Immature natural killer cell (primary cell): ENCODE measurements around the gene OR51B2. TPM values are rescaled to one million over a fixed set of nuclear protein-coding genes. Genes with fewer than 3 reads are reported as not detected.
"Not testable (repeated sequence)": the region's sequence is repeated elsewhere in the genome, so short reads cannot be mapped to it uniquely, and the experiment has no call there.

ENCODE experiments used
- DNase-seq, 3 donors: peaks; one replicate each; pipeline ENCODE4 v3.0.0; 2022; ENCODE audit warnings: mixed read lengths in 1 of 3
- H3K27ac Mint-ChIP-seq, 6 donors: one replicate each; pipeline ENCODE4 v1.8.0; 2020; ENCODE audit warnings: mixed read lengths in 6 of 6, mild to moderate bottlenecking in 5 of 6, inconsistent platforms in 4 of 6, moderate library complexity in 3 of 6
- H3K27me3 Mint-ChIP-seq, 3 donors: one replicate each; pipeline ENCODE4 v1.8.0; 2020 to 2021; ENCODE audit warnings: low read depth in 3 of 3, mild to moderate bottlenecking in 3 of 3, mixed read lengths in 3 of 3, moderate library complexity in 3 of 3, inconsistent platforms in 1 of 3
- H3K36me3 Mint-ChIP-seq, 3 donors: one replicate each; pipeline ENCODE4 v1.8.0; 2020; ENCODE audit warnings: mixed read lengths in 3 of 3, inconsistent platforms in 2 of 3, mild to moderate bottlenecking in 2 of 3
- H3K4me1 Mint-ChIP-seq, 2 donors: one replicate each; pipeline ENCODE4 v1.8.0; 2020; ENCODE audit warnings: inconsistent platforms in 2 of 2, mild to moderate bottlenecking in 2 of 2, mixed read lengths in 2 of 2, moderate library complexity in 1 of 2
- H3K4me3 Mint-ChIP-seq, 5 donors: one replicate each; pipeline ENCODE4 v1.8.0; 2020; ENCODE audit warnings: mild to moderate bottlenecking in 5 of 5, mixed read lengths in 5 of 5, inconsistent platforms in 3 of 5, moderate library complexity in 3 of 5
- H3K9me3 Mint-ChIP-seq, 6 donors: one replicate each; pipeline ENCODE4 v1.8.0; 2020; ENCODE audit warnings: mild to moderate bottlenecking in 6 of 6, mixed read lengths in 6 of 6, inconsistent platforms in 4 of 6, moderate library complexity in 3 of 6
- polyA plus RNA-seq, 3 donors: library from polyadenylated mRNA; unstranded; fragments of 300-500 nt; fragmentation: Illumina TruSeq; gene quantifications; one replicate each; pipeline ENCODE4 v1.2.3, GENCODE V29; 2021

The OR51B2 gene
- polyA plus RNA-seq = not detected

- H3K27ac Mint-ChIP-seq = no peak within 1 kb of the TSS
- no peaks in the 10 kb centered on the region for H3K27me3 Mint-ChIP-seq
- no peaks in the 10 kb centered on the region for H3K4me1 Mint-ChIP-seq
- peaks cover 0 to 3% (median 0%) of the 10 kb centered on the region in 6 donors for H3K9me3 Mint-ChIP-seq
- DNase-seq = no peak
- no peaks in the 10 kb centered on the region for H3K36me3 Mint-ChIP-seq
- no peak within 1 kb of the TSS for H3K4me3 Mint-ChIP-seq
These were observed at the start of gene OR51B2 for GRCh38 chr11:5324197-5324596. Gene OR51B2, minus strand, starts transcription at chr11:5324297. Its CDS starts 0 bp downstream, at chr11:5324297.

- peaks cover 0 to 5% (median 3%) of the 10 kb centered on the region in 3 donors for H3K27me3 Mint-ChIP-seq
- peaks cover 0 to 2% (median 0%) of the 10 kb centered on the region in 6 donors for H3K9me3 Mint-ChIP-seq
- DNase-seq = no peak
- no peak overlapping the region for H3K4me3 Mint-ChIP-seq
- H3K4me1 Mint-ChIP-seq = no peaks in the 10 kb centered on the region
- H3K27ac Mint-ChIP-seq = no peak overlapping the region
- H3K36me3 Mint-ChIP-seq = no peaks in the 10 kb centered on the region
These were observed 45.7 kb upstream of the OR51B2 start for GRCh38 chr11:5369789-5370188.

- Mint-ChIP-seq H3K4me3 (no peak overlapping the region), H3K4me1 (no peaks in the 10 kb centered on the region), H3K36me3 (no peaks in the 10 kb centered on the region), H3K9me3 (peaks cover 0 to 2% (median 0%) of the 10 kb centered on the region in 6 donors), H3K27me3 (peaks cover 0 to 6% (median 5%) of the 10 kb centered on the region in 3 donors), H3K27ac (no peak overlapping the region)
- DNase-seq = no peak
These were observed 44.5 kb upstream of the OR51B2 start for GRCh38 chr11:5368502-5369043.

DNA sequence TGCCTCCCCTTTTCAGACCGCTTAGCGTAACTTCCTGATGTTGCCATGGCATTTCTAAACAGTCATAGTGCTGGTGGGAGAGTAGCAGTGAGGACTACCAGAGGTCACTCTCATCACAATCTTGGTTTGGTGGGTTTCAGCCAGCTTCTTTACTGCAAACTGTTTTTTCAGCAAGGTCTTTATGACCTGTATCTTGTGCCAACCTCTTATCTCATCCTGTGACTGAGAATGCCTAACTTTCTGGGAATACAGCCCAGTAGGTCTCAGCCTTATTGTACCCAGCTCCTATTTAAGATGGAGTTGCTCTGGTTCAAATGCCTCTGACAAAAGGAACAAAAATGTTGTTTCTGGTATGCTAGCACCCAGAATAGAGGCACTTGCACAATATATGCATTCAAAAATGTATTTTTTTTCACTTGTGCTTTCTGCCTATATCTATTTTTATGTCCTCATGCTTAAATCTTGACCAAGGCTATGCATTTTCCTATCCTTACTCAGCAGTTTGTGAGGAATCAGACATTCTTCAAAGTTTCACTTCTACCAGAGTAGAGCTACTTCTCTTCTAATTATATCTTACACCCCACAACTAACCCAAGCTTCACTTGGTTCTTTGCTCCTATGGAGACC is 43.5 kb upstream of the OR51B2 start:
- DNase-seq = no peak
- no peak overlapping the region for H3K4me3 Mint-ChIP-seq
- H3K27ac Mint-ChIP-seq = no peak overlapping the region
- H3K9me3 Mint-ChIP-seq = peaks cover 0 to 2% (median under 1%) of the 10 kb centered on the region in 6 donors
- peaks cover 0 to 6% (median 3%) of the 10 kb centered on the region in 3 donors for H3K27me3 Mint-ChIP-seq
- no peaks in the 10 kb centered on the region for H3K4me1 Mint-ChIP-seq
- H3K36me3 Mint-ChIP-seq = no peaks in the 10 kb centered on the region

- Mint-ChIP-seq H3K4me3 (no peak overlapping the region), H3K9me3 (peaks cover 0 to 2% (median under 1%) of the 10 kb centered on the region in 6 donors)
These were observed 42.8 kb upstream of the OR51B2 start for GRCh38 chr11:5366856-5367255.

GRCh38 chr11:5366365-5366764 is 42.3 kb upstream of the OR51B2 start:
- H3K36me3 Mint-ChIP-seq, H3K27me3 Mint-ChIP-seq, DNase-seq, H3K9me3 Mint-ChIP-seq, H3K4me1 Mint-ChIP-seq, H3K4me3 Mint-ChIP-seq, H3K27ac Mint-ChIP-seq: not testable (repeated sequence)

More at GRCh38 chr11:5366856-5367255, 42.8 kb upstream of the OR51B2 start:
- no peak for DNase-seq
- Mint-ChIP-seq H3K27me3 (peaks cover 0 to 6% (median 3%) of the 10 kb centered on the region in 3 donors), H3K36me3 (no peaks in the 10 kb centered on the region), H3K4me1 (no peaks in the 10 kb centered on the region), H3K27ac (no peak overlapping the region)

DNA sequence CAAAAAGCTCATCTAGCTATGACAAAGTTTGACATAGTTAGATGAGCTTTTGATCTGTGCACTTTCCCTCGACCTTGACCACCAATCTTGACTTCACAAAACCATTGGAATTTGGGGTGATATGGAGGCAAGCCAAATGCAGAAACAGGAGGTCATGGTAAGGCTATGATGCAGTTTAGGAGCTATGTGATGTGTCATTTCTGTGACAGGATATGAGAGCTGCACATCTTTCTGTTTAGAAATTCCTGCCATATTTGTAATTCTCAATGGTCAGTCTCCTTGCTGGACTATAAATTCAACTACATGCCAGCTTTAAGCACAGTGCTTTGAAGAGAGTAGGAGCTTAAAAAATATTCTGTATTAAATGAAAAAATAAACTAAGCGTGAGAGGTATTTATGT is 40.1 kb upstream of the OR51B2 start:
- Mint-ChIP-seq H3K4me3 (no peak overlapping the region), H3K27ac (no peak overlapping the region), H3K27me3 (peaks cover 0 to 6% (median 0%) of the 10 kb centered on the region in 3 donors), H3K4me1 (no peaks in the 10 kb centered on the region), H3K36me3 (no peaks in the 10 kb centered on the region), H3K9me3 (peaks cover 0 to 2% (median under 1%) of the 10 kb centered on the region in 6 donors)
- DNase-seq = no peak

GRCh38 chr11:5363679-5364078 is 39.6 kb upstream of the OR51B2 start:
- Mint-ChIP-seq H3K4me3 (no peak overlapping the region), H3K27me3 (peaks cover 0 to 6% (median 0%) of the 10 kb centered on the region in 3 donors), H3K27ac (no peak overlapping the region), H3K36me3 (no peaks in the 10 kb centered on the region), H3K4me1 (no peaks in the 10 kb centered on the region), H3K9me3 (peaks cover 0 to 5% (median under 1%) of the 10 kb centered on the region in 6 donors)
- DNase-seq = no peak

GRCh38 chr11:5362017-5362625 is 38.0 kb upstream of the OR51B2 start:
- H3K9me3 Mint-ChIP-seq = peaks cover 0 to 5% (median under 1%) of the 10 kb centered on the region in 6 donors
- no peak overlapping the region for H3K4me3 Mint-ChIP-seq
- no peak overlapping the region for H3K27ac Mint-ChIP-seq
- peaks cover 0 to 6% (median 0%) of the 10 kb centered on the region in 3 donors for H3K27me3 Mint-ChIP-seq
- no peaks in the 10 kb centered on the region for H3K4me1 Mint-ChIP-seq
- DNase-seq = no peak
- H3K36me3 Mint-ChIP-seq = no peaks in the 10 kb centered on the region

GRCh38 chr11:5356031-5356430 is 31.9 kb upstream of the OR51B2 start:
- not testable (repeated sequence) for H3K4me1 Mint-ChIP-seq, DNase-seq, H3K27me3 Mint-ChIP-seq, H3K27ac Mint-ChIP-seq, H3K36me3 Mint-ChIP-seq, H3K4me3 Mint-ChIP-seq, H3K9me3 Mint-ChIP-seq

DNA sequence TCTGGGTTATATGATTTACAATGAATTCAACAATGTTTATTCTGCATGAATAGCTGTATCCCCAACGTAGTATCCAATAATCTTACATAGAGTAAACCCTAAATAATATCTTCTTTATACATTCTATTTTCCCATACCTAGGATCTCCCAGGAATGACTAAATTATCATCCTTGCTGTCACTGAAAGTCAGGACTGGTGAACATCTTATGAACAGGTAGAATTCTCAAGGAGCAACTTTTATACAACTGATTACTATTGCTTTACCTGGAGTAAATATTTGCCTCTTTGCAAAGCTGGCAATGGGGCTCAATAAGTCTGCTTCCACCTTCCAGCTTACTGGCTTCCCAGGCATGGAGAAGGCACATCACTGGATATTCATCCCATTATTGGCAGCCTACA is 27.1 kb upstream of the OR51B2 start, which contains the start of gene OR51B6:
Gene OR51B6 (plus strand): TSS at position 301 of the 400 bp plus-strand sequence. CDS start 0 bp downstream, at position 301.
- H3K4me3 Mint-ChIP-seq = no peak within 1 kb of the TSS
- H3K9me3 Mint-ChIP-seq = peaks cover 0 to 5% (median 0%) of the 10 kb centered on the region in 6 donors
- H3K4me1 Mint-ChIP-seq = no peaks in the 10 kb centered on the region
- H3K27me3 Mint-ChIP-seq = no peaks in the 10 kb centered on the region
- DNase-seq = no peak
- no peak within 1 kb of the TSS for H3K27ac Mint-ChIP-seq
- H3K36me3 Mint-ChIP-seq = no peaks in the 10 kb centered on the region

GRCh38 chr11:5349550-5349949 is 25.5 kb upstream of the OR51B2 start:
- H3K36me3 Mint-ChIP-seq = no peaks in the 10 kb centered on the region
- no peaks in the 10 kb centered on the region for H3K27me3 Mint-ChIP-seq
- no peak for DNase-seq
- H3K4me3 Mint-ChIP-seq = no peak overlapping the region
- H3K27ac Mint-ChIP-seq = no peak overlapping the region
- peaks cover 0 to 5% (median 0%) of the 10 kb centered on the region in 6 donors for H3K9me3 Mint-ChIP-seq
- no peaks in the 10 kb centered on the region for H3K4me1 Mint-ChIP-seq

DNA sequence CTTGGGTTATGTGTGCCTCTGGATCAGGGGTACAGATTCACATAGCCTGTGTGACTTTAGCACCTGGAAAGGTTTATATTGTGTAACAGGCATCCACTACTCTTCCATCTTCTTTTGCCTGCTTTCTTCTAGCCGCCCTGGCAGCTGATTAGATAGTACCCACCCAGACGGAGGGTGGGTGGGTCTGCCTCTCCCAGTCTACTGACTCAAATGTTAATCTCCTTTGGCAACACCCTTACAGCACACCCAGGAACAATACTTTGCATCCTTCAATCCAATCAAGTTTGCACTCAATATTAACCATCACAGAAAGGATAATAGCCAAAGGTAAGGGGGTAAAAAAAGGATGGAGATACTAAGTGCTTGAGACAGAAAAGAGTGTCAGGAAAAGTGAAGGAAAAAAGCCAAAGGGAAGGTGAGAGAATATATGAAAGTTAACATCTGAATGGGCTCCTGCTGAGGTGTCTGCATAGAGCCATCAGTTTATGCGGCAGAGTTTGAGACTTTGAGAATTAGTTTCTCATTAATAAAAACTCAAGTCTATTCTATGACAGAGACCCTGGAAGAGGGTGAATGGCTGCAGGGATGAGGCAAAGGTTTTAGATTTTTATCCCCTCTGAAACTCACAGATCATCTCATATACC is 24.6 kb upstream of the OR51B2 start:
- H3K27me3 Mint-ChIP-seq = no peaks in the 10 kb centered on the region
- H3K36me3 Mint-ChIP-seq = no peaks in the 10 kb centered on the region
- H3K4me3 Mint-ChIP-seq = no peak overlapping the region
- H3K4me1 Mint-ChIP-seq = no peaks in the 10 kb centered on the region
- DNase-seq = no peak
- no peak overlapping the region for H3K27ac Mint-ChIP-seq
- H3K9me3 Mint-ChIP-seq = peaks cover 0 to 5% (median 0%) of the 10 kb centered on the region in 6 donors

DNA sequence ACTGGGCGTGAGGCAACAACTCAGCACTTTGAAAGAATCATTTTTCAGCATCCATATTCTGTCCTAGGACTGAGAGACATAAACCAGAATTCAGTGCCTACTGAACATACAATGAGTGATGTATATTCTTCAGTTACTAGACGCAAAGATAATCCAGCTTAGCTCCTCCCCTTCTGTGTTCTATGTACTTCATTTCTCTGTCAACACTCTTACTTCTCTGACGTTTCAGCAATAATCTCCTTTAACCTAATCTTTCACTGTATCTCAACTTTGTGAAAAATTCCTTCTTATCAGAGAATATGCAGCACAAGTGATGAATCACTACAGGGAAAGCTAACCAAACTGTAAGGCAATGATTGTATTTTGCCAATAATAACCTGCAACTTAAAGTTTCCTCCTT is 21.7 kb upstream of the OR51B2 start:
- Mint-ChIP-seq H3K4me1 (no peaks in the 10 kb centered on the region), H3K4me3 (no peak overlapping the region), H3K27me3 (no peaks in the 10 kb centered on the region), H3K27ac (no peak overlapping the region), H3K9me3 (peaks cover 0 to 4% (median 0%) of the 10 kb centered on the region in 6 donors), H3K36me3 (no peaks in the 10 kb centered on the region)
- DNase-seq = no peak
